Nucleus accumbens (tissue), 56 donors: ENCODE results near the gene NT5DC3.
"Not testable (repeated sequence)": the region's sequence is repeated elsewhere in the genome, so short reads cannot be mapped to it uniquely, and the experiment has no call there.

Source experiments
- DNase-seq, 56 donors: peaks; one replicate each; lab custom pipeline; 2025; lab: John Stamatoyannopoulos, UW

NT5DC3 gene

DNA sequence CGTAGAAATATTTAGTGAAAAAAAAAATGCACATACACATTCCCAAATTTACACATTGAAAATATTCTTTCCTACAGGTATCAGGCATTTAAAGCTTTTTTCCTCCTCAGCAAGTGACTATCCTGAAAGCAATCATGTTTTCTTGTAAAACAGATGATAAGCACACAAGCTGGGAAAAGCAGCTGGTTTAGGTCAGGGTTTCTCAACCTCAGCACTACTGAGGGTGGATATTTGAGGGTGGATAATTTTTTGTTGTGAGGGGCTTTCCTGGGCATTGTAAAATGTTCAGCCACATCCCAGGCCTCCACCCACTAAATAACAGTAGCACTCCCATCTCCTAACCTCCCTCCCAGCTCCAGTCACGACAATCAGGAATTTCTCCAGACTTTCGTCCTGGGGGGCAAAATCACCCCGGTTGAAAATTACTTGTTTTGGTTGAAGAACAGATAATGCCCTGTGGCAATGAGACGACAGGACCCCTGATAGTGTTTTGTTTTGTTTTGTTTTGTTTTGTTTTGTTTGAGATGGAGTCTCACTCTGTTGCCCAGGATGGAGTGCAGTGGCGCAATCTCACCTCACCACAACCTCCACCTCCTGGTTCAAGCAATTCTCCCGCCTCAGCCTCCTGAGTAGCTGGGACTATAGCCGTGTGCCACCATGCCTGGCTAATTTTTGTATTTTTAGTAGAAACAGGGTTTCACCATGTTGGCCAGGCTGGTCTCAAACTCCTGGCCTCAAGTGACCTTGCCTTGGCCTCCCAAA is 15.0 kb upstream of the NT5DC3 start:
- DNase-seq: no peak

DNA sequence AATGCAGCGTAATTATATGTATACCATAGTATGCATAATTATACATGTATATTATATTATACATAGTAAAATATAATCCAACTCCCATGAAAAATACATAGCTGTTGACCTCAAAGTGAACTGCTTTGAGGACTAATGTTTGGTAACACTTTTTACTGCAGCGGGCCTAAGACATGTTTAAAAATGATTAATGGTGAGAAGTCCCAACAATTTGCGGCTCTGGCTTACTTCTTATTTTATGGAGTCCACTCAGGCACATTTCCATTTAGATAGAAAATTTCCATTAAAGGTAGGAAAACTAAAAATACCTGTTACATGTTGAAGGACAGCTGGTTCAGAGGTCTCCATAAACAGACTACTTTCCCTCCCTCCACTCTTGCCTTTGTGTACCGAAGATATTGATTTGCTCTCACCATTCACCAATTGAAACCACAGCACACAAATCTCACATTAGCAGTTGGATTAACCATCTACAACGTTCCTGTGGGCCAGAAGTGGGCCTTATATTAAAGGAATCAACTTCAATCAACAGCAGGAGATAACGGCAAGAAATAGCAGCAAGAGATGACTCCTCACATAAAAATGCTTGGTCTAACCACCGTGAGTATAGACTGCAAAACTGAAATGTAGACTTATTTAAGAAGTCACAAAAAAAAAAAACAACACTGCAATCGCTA is 14.1 kb upstream of the NT5DC3 start:
- DNase-seq: no peak

- no peak for DNase-seq
Observed at GRCh38 chr12:103854372-103854973, 13.4 kb upstream of the NT5DC3 start.

DNA sequence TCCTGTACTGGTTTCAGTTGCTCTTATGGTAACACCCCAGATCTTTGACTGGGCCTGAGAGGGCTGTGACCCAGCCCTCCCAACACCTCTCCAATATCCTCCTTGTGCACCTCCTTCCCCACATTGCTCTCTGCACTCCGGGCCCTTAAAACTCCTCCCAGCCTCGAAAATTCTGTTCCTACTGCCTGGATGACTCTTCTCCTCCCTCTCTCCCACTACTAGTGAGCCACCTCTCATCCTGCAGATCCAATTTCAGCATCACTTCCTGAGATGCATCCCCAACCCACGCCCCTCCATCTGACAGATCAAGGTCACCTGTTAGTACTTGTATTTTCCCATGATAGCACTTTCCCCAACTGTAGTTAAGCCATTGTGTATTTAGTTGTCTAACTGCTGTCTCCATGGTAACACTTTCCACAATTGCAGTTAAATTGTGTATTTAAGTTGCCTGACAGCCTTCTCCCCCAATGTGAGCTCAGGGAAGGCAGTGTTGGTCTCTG is 11.5 kb upstream of the NT5DC3 start:
- DNase-seq: peak in 33 of 56 donors; percentile 2 to 66 (median 30)

DNA sequence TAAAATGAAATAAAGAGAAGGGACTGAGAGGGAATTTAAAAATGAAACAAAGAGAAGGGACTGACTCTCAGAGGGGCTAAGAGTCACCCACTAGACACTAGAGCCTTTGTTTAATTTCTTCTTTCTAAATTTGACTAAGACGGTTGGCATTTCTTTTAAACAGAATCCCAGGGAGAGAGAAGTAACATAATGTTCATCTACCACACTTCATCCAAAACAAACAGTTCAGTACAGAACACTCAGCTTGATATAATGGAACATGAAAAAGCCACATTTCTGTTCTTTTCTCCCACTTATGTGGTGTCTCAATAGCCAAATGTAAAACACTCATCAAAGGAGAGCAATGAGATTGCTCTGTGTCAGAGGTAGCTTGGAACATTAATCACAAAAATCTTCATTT is 10.1 kb upstream of the NT5DC3 start:
- DNase-seq: no peak

GRCh38 chr12:103850429-103850828 is 9.4 kb upstream of the NT5DC3 start:
- DNase-seq: no peak

- no peak for DNase-seq
Observed at GRCh38 chr12:103848917-103849491, 8.0 kb upstream of the NT5DC3 start.

- DNase-seq: no peak
Observed at GRCh38 chr12:103848143-103848542, 7.1 kb upstream of the NT5DC3 start.

- no peak for DNase-seq
Observed at GRCh38 chr12:103846415-103846814, 5.4 kb upstream of the NT5DC3 start.

DNA sequence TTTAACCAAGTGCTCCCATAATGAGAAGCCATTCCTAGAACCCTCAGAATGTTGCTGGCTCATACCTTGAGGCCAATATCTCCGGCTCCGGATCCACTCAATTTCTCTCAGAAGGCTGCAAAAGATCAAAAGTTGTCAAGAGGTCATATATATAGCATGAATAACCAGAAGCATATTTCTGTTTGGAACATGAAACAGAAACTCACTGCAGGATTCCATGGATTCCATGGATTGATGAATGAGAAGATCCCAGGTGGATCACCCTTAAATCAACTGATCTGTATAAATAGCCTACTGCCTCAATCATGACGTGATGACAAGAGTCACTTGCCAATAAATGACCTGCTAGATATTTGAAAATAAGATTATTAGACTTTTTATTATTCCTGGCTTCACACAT is 3.3 kb upstream of the NT5DC3 start:
- no peak for DNase-seq

DNA sequence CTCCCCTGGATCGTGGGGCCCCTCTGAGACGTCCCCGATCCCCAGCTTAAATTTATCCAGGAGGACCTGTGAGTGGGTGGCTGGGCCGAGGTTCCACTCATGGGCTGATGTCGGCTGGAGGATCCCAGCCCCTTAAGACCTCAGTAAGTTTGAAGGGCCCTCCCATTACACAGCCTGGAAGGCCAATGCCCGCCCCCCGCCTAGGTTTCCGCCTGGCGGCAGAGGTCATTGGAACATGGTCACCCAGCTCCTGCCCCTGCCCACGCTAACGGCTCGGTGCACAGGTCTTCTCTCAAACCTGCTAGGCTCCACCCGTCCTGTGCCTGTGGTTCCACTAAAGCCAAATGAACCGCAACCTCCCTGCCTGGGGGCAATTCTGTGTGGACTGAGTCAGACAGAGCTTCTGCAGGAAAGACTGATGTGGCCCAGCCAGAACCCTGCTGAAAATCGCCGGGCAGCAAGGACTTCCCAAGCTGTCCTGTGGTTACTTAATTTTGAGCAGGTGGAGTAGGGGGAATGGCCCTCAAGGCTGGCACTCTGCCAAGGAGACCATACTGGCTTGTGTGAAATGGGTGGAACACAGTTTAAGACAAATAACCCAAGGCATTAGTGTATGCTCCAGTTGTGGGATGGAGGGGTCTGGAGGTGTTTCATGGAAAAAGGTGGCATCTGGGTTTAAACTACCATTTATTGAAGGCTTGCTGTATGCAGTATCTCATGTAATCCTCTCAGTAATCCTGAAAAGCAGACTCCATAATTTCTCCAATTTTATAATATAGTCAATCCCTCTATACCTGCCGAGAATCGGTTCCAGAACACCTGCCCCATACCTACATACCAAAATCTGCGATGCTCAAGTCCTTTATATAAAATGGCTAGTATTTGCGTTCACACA is 903 bp upstream of the NT5DC3 start:
- peak in 10 of 56 donors; percentile 3 to 29 (median 13) for DNase-seq

DNA sequence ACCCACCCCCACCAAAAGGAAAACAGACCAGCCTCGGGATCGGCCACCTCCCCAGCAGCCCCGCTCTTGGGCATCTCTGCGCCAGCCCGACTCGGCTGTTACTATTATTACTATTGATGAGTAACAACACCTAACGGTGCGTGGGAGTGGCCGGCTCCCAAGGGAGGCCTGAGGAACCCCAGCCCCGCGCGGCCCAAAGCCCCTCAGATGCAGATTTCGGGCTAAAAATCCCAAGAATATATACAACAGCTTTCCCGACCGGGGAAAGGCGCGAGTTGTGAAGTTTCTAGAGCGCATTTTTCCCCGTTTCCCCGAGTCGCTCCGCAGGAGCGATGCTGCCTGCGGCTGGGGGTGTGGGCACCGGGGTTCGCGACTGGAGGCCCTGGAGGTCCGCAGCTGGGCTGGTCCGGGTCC is 565 bp downstream of the NT5DC3 start:
- DNase-seq: peak in 6 of 56 donors; percentile 18 to 52 (median 26)

DNA sequence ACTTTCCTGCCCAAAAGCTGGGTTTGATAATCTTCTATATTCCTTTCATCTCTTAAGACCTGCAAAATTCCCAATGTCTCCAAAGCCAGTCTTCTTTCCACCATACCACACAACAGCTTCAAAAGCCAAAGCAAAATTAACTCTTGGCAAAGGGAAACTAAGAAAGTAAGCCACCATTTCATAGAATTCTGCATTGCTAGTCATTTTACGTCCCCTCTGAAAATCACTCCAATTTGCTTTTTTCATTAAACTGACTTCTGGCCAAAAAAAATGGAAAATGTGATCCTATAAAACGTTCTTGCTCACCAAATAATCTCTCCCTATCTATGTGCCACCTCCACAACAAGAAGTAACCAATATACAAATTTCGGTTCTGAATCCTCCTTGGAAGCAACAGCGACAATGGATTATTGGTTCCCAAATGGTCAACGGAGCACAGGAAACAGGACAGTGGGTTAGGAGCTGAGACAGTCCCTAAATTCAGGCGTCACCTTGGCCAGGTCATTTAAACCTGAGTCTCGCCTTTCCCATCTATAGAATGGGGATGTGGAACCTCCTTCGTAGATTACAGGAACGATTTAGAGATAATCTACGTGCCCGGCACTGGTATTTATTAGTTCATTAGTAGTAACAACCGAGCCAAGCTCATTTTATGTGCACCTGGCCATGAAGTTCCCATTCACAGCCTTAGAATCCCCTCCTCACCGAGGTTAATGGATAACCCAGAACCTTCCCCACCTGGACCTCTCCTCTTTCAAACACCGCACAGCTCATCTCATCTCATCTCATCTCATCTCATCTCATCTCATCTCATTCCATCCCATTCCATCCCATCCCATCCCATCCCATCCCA is 1.2 kb downstream of the NT5DC3 start:
- no peak for DNase-seq

DNA sequence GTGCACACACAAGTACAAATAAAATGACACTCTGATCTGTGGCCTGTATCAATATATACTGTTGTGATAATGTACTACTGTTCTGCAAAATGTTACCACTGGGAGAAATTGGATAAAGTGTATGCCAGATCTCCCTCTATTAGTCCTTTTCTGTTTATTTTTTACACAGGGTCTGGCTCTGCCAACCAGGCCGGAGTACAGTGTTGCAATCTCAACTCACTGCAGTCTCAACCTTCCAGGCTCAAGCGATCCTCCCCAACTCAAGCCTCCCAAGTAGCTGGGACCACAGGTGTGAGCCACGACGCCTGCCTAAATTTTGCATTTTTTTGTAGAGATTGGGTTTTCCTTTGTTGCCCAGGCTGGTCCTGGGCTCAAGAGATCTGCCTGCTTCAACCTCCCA is 1.9 kb downstream of the NT5DC3 start:
- no peak for DNase-seq

DNA sequence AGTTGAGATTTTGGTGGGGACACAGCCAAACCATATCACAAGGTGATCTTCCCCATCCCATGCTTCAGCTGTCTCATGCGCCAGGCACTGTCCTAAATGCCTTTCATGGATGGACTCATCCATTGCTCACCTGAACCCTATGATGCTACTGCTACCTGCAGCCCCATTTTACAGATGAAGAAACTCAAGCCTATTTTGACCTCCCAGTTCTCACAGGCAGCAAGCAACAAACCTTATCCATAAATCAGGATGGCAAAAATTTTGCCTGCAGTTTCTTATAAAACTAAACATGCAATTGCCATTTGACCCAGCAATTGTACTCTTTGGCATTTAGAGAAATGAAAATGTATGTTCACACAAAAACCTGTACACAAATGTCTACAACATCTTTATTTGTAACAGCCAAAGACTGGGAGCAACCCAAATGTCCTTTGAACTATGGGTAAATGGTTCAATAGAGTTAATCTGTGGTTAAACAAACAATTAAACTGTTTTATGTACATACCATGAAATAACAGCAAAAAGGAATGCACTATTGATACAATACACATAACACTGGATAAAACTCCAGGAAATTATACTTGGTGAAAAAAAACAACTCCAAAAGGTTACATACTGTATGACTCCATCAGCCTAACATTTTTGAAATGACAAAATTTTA is 2.6 kb downstream of the NT5DC3 start:
- DNase-seq: no peak

DNA sequence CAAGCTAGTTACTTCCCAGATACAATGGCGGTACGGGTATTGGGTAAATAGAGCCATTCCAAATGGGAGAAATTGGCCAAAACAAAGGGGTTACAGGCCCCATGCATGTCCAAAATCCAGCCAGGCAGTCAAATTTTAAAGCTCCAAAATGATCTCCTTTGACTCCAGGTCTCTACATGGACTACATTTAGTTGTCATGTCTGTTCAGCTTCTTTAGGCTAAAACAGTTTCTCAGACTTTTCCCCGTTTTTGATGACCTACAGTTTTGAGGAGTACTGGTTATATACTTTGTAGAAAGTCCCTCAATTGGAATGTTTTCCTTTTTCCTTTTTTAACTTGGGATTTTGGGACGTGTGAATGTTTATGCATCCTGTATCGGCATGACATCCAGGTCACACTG is 4.7 kb downstream of the NT5DC3 start:
- DNase-seq: no peak

DNA sequence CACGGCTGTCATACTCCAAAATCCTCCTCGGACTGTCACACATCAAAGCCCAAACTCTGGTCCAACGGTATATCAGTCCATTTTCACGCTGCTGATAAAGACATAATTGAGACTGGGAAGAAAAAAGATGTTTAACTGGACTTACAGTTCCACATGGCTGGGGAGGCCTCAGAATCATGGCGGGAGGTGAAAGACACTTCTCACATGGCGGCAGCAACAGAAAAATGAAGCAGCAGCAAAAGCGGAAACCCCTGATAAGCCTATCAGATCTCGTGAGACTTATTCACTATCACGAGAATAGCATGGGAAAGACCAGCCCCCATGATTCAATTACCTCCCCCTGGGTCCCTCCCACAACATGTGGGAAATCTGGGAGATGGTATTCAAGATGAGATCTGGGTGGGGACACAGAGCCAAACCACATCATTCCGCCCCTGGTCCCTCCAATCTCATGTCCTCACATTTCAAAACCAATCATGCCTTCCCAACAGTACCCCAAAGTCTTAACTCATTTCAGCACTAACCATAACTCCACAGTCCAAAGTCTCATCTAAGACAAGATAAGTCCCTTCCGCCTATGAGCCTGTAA is 5.2 kb downstream of the NT5DC3 start:
- DNase-seq: not testable (repeated sequence)

DNA sequence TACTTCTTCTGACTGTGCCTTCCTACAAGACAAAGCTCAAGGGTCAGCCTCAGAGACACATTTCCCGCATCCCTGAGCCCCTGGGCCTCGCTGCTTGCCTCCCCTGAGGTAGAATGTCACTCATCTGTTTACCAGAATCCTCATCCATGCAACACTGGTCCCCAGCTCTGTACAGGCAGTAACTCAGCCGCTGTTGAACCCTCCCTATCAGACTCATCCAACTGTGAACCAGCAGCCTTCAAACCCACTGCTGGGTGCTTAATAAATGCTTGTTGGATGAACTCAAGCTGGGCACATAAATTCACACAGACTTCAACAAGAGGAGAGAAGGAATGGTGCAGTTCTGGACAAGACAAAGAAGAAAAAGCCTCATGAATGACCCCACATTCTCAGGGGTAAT is 6.1 kb downstream of the NT5DC3 start:
- DNase-seq: no peak
